Mesothelial cell of epicardium (in vitro differentiated cells): ENCODE measurements around the gene PCYT1A. TPM values are rescaled to one million over a fixed set of nuclear protein-coding genes. Genes with fewer than 3 reads are reported as not detected.

Experiments
- DNase-seq, 2 experiments: peaks; one replicate each; pipeline ENCODE4 v3.0.0; 2021; ENCODE audit warnings: low spot score in 2 of 2; ENCODE audit not compliant: unreplicated experiment in 2 of 2
- H3K27ac Mint-ChIP-seq: 2 replicates; pipeline ENCODE4 v1.8.0; 2021; ENCODE audit warnings: mixed read lengths
- H3K27me3 Mint-ChIP-seq: 2 replicates; pipeline ENCODE4 v1.8.0; 2021; ENCODE audit warnings: low read depth, mixed read lengths
- H3K36me3 Mint-ChIP-seq: 2 replicates; pipeline ENCODE4 v1.8.0; 2021; ENCODE audit warnings: mixed read lengths
- H3K4me1 Mint-ChIP-seq: 2 replicates; pipeline ENCODE4 v1.8.0; 2021; ENCODE audit warnings: mixed read lengths
- H3K4me3 Mint-ChIP-seq: 2 replicates; pipeline ENCODE4 v1.8.0; 2021; ENCODE audit warnings: mild to moderate bottlenecking, moderate library complexity, mixed read lengths
- H3K9me3 Mint-ChIP-seq: 2 replicates; pipeline ENCODE4 v1.8.0; 2021; ENCODE audit warnings: mixed read lengths
- total RNA-seq: library from RNA; stranded (reverse); gene quantifications from 3 replicates; pipeline ENCODE4 v1.2.1, GENCODE V29; 2021
- TF ChIP-seq, protein P1 (sequence below): fragments of 200-600 bp; sonication (generic); IDR thresholded peaks from one replicate; pipeline ENCODE4 v1.5.0; 2021; ENCODE audit warnings: antibody characterized with exemption; ENCODE audit not compliant: unreplicated experiment

The PCYT1A gene
- total RNA-seq: 37.3 to 40.0 TPM (median 38.8 TPM) in 3 replicates

DNA sequence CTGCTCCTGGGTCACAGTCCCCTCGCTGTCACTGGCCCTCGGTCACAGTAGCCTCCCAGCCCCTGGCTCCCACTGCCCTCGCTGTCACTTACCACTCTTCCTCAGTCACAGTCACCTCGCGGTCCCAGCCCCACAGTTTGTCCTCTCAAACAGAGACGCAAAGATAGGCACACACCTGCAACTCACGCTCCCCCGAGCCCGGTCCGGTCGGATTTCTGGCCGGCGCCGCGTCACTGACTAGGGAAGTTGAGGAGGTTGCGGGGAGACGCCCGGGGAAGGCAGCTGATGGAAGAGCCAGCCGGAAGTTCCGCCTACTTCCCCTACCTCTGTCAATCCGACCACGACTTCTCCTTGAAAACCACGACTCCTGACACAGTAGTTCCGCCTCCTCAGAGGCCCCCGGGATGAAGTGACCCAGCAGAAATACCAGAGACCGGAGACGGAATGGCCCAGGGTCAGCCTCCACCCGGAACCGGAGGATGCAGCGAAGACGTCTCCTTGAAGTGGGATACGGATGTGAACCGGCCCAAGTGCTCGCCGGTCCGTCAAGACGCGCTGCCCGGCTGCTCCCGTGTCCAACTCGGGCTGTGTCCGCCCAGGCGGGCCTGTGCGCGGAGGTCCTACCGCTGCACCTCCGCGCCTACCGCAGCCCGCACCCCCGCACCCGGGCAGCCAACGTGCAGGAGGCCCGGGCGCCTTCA is at the start of gene PCYT1A:
Gene PCYT1A (minus strand): TSS at position 287 of the 701 bp plus-strand sequence. CDS start 17,195 bp downstream, outside the sequence.
- peaks cover 2% of the 10 kb centered on the region for H3K36me3 Mint-ChIP-seq
- peak within 1 kb of the TSS; percentile 97 for H3K4me3 Mint-ChIP-seq
- peak; percentile 63 to 79 for DNase-seq
- H3K4me1 Mint-ChIP-seq: peaks cover 22% of the 10 kb centered on the region
- H3K9me3 Mint-ChIP-seq: no peaks in the 10 kb centered on the region
- TF ChIP-seq, protein P1, sequence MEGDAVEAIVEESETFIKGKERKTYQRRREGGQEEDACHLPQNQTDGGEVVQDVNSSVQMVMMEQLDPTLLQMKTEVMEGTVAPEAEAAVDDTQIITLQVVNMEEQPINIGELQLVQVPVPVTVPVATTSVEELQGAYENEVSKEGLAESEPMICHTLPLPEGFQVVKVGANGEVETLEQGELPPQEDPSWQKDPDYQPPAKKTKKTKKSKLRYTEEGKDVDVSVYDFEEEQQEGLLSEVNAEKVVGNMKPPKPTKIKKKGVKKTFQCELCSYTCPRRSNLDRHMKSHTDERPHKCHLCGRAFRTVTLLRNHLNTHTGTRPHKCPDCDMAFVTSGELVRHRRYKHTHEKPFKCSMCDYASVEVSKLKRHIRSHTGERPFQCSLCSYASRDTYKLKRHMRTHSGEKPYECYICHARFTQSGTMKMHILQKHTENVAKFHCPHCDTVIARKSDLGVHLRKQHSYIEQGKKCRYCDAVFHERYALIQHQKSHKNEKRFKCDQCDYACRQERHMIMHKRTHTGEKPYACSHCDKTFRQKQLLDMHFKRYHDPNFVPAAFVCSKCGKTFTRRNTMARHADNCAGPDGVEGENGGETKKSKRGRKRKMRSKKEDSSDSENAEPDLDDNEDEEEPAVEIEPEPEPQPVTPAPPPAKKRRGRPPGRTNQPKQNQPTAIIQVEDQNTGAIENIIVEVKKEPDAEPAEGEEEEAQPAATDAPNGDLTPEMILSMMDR: no peak
- H3K27ac Mint-ChIP-seq: peak within 1 kb of the TSS; percentile 98
- no peaks in the 10 kb centered on the region for H3K27me3 Mint-ChIP-seq

DNA sequence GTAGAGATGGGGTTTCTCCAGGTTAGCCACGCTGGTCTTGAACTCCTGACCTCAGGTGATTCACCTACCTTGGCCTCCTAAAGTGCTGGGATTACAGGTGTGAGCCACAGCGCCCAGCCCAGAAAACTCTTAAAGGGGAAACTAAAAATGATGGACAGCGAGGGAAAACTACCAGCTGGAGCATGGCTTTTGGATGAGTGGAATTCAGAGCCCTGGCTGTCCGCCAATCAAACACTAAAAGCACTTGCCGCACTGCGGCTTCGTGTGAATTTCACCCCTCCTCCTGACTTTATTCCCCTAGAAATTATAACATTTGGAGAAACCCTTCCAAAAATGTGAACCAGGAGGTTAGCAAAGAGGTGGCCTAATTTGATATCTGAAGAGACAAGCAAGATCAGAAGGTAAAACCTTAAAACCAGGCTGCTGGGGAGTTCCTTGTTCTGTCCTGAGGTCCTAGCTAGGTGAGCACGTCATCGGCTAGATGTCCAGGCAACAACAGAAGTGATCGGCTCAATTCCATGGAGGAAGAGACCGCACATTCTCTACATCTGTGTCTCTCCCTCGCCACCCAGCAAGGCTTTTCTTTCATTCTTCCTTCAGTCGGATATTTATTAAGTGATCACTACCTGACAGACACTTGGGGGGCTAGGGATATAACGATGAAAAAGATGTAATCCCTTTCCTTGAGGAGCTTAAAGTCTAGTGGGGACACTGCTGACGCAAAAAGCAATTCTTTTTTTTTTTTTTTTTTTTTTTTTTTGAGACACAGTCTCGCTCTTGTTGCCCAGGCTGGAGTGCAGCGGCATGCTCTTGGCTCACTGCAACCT is 49.0 kb upstream of the PCYT1A start:
- peaks cover 7% of the 10 kb centered on the region for H3K9me3 Mint-ChIP-seq
- no peaks in the 10 kb centered on the region for H3K4me1 Mint-ChIP-seq
- no peak overlapping the region for H3K27ac Mint-ChIP-seq
- TF ChIP-seq, protein P1: no peak
- H3K36me3 Mint-ChIP-seq: no peaks in the 10 kb centered on the region
- no peak for DNase-seq
- H3K4me3 Mint-ChIP-seq: no peak overlapping the region
- H3K27me3 Mint-ChIP-seq: peaks cover 1% of the 10 kb centered on the region

DNA sequence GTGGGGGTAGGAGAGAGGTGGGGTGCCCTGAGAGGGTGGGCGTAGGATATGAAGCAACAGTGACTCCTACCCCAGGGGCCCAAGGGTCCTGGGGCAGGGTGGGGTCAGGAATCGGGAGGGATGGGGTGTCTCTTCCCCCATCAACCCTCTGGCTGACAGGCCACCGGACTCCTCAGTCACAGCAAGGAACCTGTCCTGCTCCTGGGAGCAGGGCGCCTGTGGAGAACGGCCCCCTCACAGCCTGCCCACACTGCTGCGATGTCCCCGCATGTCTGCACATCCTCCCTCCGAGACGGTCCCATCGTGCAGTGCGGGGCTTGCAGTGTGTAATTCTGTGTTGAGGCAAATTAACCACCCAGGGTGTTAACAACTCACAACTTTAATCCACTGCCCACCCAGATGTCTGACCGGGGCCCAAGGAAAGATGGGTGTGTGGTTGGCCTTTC is 48.0 kb upstream of the PCYT1A start:
- Mint-ChIP-seq H3K36me3 (no peaks in the 10 kb centered on the region), H3K27me3 (peaks cover 1% of the 10 kb centered on the region), H3K27ac (no peak overlapping the region), H3K9me3 (peaks cover 7% of the 10 kb centered on the region), H3K4me3 (no peak overlapping the region), H3K4me1 (no peaks in the 10 kb centered on the region)
- no peak for DNase-seq
- TF ChIP-seq, protein P1: no peak

DNA sequence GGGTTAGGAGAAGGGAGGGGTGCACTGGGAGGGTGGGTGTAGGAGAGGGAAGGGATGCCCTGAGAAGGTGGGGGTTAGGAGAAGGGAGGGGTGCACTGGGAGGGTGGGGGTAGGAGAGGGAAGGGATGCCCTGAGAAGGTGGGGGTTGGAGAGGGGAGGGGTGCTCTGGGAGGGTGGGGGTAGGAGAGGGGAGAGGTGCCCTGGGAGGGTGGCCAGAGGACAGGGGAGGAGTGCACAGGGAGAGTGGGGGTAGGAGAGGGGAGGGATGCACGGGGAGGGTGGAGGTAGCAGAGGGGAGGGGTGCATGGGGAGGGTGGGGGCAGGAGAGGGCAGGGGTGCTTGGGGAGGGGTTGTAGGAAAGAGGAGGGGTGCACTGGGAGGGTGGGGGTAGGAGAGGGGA is 47.5 kb upstream of the PCYT1A start:
- no peak for DNase-seq
- TF ChIP-seq, protein P1: no peak
- H3K4me3 Mint-ChIP-seq: no peak overlapping the region
- H3K4me1 Mint-ChIP-seq: no peaks in the 10 kb centered on the region
- peaks cover 1% of the 10 kb centered on the region for H3K27me3 Mint-ChIP-seq
- H3K36me3 Mint-ChIP-seq: no peaks in the 10 kb centered on the region
- peaks cover 7% of the 10 kb centered on the region for H3K9me3 Mint-ChIP-seq
- no peak overlapping the region for H3K27ac Mint-ChIP-seq

DNA sequence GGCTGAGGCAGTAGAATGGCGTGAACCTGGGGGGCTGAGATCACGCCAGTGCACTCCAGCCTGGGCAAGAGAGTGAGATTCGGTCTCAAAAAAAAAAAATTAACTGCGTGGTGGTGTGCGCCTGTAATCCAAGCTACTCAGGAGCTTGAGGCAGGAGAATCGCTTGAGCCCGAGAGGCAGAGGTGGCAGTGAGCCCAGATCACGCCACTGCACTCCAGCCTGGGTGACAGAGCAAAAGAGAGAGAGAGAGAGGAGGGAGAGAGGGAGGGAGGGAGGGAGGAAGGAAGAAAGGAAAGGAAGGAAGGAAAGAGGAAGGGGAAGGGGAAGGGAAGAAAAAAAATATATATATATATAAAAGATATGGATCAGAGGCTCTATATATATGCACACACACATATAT is 44.6 kb upstream of the PCYT1A start:
- H3K9me3 Mint-ChIP-seq: peaks cover 2% of the 10 kb centered on the region

More for the DNA sequence above, 44.6 kb upstream of the PCYT1A start:
- TF ChIP-seq, protein P1: no peak
- H3K4me1 Mint-ChIP-seq: peaks cover 4% of the 10 kb centered on the region
- DNase-seq: no peak
- no peak overlapping the region for H3K27ac Mint-ChIP-seq
- H3K27me3 Mint-ChIP-seq: no peaks in the 10 kb centered on the region
- H3K36me3 Mint-ChIP-seq: no peaks in the 10 kb centered on the region
- H3K4me3 Mint-ChIP-seq: no peak overlapping the region
